Fibroblast of lung (primary cell): Measurements from ENCODE around the gene LPGAT1. TPM values are rescaled to one million over a fixed set of nuclear protein-coding genes. Genes with fewer than 3 reads are reported as not detected.

Source experiments
- DNase-seq, 2 donors: peaks; one replicate each; pipeline versions ENCODE4 v3.0.0 to v3.0.0-alpha.2; 2010; ENCODE audit warnings: low read depth in 2 of 2
- H2AFZ ChIP-seq: 2 replicates; pipeline ENCODE4 v1.5.1; 2012; ENCODE audit warnings: low read length, control low read depth, inconsistent platforms
- H3K27ac ChIP-seq: 2 replicates; pipeline ENCODE4 v1.5.1; 2011; ENCODE audit warnings: low read length, control low read depth; ENCODE audit not compliant: insufficient read depth
- H3K27me3 ChIP-seq: 2 replicates; pipeline ENCODE4 v1.5.1; 2011; ENCODE audit warnings: mild to moderate bottlenecking, low read length; ENCODE audit not compliant: control insufficient read depth, insufficient read depth
- H3K36me3 ChIP-seq: 2 replicates; pipeline ENCODE4 v1.5.1; 2011; ENCODE audit warnings: low read length; ENCODE audit not compliant: control insufficient read depth, insufficient read depth
- H3K4me1 ChIP-seq: 2 replicates; pipeline ENCODE4 v1.5.1; 2011; ENCODE audit warnings: low read length; ENCODE audit not compliant: control insufficient read depth, insufficient read depth; ENCODE audit errors: extremely low read depth
- H3K4me2 ChIP-seq: 2 replicates; pipeline ENCODE4 v1.5.1; 2011; ENCODE audit warnings: low read length, control low read depth; ENCODE audit not compliant: insufficient read depth; ENCODE audit errors: extremely low read depth
- H3K4me3 ChIP-seq, 4 experiments: fragments of 200-600 bp in 1 of 4; sonication (generic) in 1 of 4; replicated peaks in 1 of 4; 2 replicates each; pipeline ENCODE4 v1.5.1; 2011 to 2016; ENCODE audit warnings: low read length in 4 of 4, low read depth in 3 of 4, mild to moderate bottlenecking in 3 of 4, control low read depth in 2 of 4, inconsistent platforms in 1 of 4, mixed read lengths in 1 of 4; ENCODE audit not compliant: insufficient read depth in 1 of 4; ENCODE audit errors: control extremely low read depth in 1 of 4
- H3K79me2 ChIP-seq: 2 replicates; pipeline ENCODE4 v1.5.1; 2012; ENCODE audit warnings: mild to moderate bottlenecking, low read length, inconsistent platforms; ENCODE audit not compliant: control insufficient read depth, insufficient read depth
- H3K9ac ChIP-seq: 2 replicates; pipeline ENCODE4 v1.5.1; 2011; ENCODE audit warnings: mild to moderate bottlenecking, low read length, control low read depth; ENCODE audit not compliant: insufficient read depth
- H3K9me3 ChIP-seq: 2 replicates; pipeline ENCODE4 v1.5.1; 2012; ENCODE audit warnings: low read depth, low read length; ENCODE audit not compliant: control insufficient read depth, insufficient read depth
- H4K20me1 ChIP-seq: 2 replicates; pipeline ENCODE4 v1.5.1; 2011; ENCODE audit warnings: low read length; ENCODE audit not compliant: control insufficient read depth, insufficient read depth; ENCODE audit errors: extremely low read depth
- CTCF ChIP-seq, 2 donors: IDR thresholded peaks in 1 of 2; conservative IDR thresholded peaks in 1 of 2; 1 replicate in 1 of 2; 2 replicates in 1 of 2; pipeline ENCODE4 v1.5.1; 2011 to 2012; ENCODE audit warnings: low read length in 2 of 2, control low read depth in 1 of 2, inconsistent platforms in 1 of 2, low read depth in 1 of 2, mild to moderate bottlenecking in 1 of 2
- EZH2 ChIP-seq: IDR thresholded peaks from 2 replicates; pipeline ENCODE4 v1.5.1; 2012; ENCODE audit warnings: low read length, control low read depth, mild to moderate bottlenecking; ENCODE audit errors: missing control alignments
- polyA plus RNA-seq, 2 donors: library from polyadenylated mRNA; depleted of rRNA in 1 of 2; stranded (reverse) in 1 of 2; unstranded in 1 of 2; fragments of >200 nt; gene quantifications; 2 replicates each; pipeline ENCODE4 v1.2.1, GENCODE V29; 2011 to 2012; ENCODE audit warnings: missing spikeins in 1 of 2
- total RNA-seq: library from RNA; depleted of rRNA; stranded (reverse); fragments of >200 nt; gene quantifications from 2 replicates; pipeline ENCODE4 v1.2.1, GENCODE V29; 2014

Gene LPGAT1
- total and polyA plus RNA-seq, 2 donors (not counting 1 experiment from before 2014, with no cell fraction given): 20.7 to 34.7 TPM

DNA sequence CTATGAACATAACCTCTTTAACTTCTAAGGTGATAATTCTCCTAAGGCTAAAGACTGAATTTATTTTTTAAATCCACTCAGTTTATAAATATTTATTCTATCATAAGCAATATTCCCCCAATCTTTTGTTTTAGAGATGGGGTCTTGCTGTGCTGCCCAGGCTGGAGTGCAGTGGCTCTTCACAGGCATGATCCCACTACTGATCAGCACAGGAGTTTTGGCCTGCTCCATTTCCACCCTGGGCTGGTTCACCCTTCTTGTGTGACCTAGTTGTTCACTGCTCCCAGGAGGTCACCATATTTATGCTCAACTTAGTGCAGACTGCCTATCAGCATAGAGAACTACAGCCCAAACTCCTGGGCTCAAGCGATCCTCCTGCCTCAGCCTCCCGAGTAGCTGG lies 38.6 kb downstream of the LPGAT1 start:
- TF ChIP-seq EZH2 (no peak), CTCF (conservative IDR thresholded peaks at IDR 0.05 in 1 of 2, IDR thresholded peaks at IDR 0.05 in 1 of 2; ENCODE audit: low read depth in 1 of 2, low read length in 2 of 2) (no peak)
- Histone ChIP-seq H2AFZ (no peak overlapping the region), H3K9ac (no peak overlapping the region), H3K4me2 (no peak overlapping the region), H3K27ac (no peak overlapping the region), H3K4me3 (no peak overlapping the region), H3K9me3 (no peaks in the 10 kb centered on the region), H3K4me1 (no peaks in the 10 kb centered on the region), H3K27me3 (no peaks in the 10 kb centered on the region), H3K79me2 (no peaks in the 10 kb centered on the region), H4K20me1 (no peaks in the 10 kb centered on the region), H3K36me3 (no peaks in the 10 kb centered on the region)
- no peak for DNase-seq

DNA sequence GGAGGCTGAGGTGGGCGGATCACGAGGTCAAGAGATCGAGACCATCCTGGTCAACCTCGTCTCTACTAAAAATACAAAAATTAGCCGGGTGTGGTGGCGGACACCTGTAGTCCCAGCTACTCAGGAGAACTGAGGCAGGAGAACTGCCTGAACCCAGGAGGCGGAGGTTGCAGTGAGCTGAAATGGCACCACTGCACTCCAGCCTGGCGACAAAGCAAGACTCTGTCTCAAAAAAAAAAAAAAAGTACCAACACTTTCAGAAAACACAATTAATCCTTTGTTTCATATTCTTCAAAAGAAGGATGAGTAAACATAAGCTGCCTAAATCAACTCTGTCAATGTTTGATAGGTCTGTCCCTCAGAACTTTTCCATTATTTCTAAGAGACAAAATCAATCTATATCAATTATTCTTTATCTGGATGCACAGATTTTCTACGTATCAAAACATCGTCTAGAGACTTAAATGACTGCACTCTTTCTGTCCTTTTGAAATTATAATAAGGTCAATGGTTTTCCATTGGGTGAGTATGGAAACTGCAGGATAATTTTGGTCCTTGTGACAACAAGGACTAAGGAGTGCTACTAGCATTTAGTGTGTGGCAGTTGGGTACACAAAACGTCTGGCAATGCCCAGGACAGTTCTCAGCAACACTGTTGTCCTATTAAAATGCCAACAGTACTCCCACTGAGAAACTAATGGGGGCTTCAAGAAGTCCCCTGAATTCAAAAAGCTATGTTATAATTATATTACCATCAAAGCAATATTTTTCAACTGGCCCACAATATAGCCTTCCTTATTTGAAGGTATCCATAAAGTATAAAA lies 40.7 kb downstream of the LPGAT1 start:
- no peaks in the 10 kb centered on the region for H3K36me3 ChIP-seq
- no peaks in the 10 kb centered on the region for H4K20me1 ChIP-seq
- no peak overlapping the region for H2AFZ ChIP-seq
- no peaks in the 10 kb centered on the region for H3K4me1 ChIP-seq
- no peak overlapping the region for H3K4me3 ChIP-seq
- no peaks in the 10 kb centered on the region for H3K27me3 ChIP-seq
- no peaks in the 10 kb centered on the region for H3K79me2 ChIP-seq
- H3K27ac ChIP-seq: no peak overlapping the region
- H3K4me2 ChIP-seq: no peak overlapping the region
- no peak overlapping the region for H3K9ac ChIP-seq
- H3K9me3 ChIP-seq: no peaks in the 10 kb centered on the region
- TF ChIP-seq EZH2: no peak
- no peak for TF ChIP-seq CTCF (conservative IDR thresholded peaks at IDR 0.05 in 1 of 2, IDR thresholded peaks at IDR 0.05 in 1 of 2; ENCODE audit: low read depth in 1 of 2, low read length in 2 of 2)
- no peak for DNase-seq

DNA sequence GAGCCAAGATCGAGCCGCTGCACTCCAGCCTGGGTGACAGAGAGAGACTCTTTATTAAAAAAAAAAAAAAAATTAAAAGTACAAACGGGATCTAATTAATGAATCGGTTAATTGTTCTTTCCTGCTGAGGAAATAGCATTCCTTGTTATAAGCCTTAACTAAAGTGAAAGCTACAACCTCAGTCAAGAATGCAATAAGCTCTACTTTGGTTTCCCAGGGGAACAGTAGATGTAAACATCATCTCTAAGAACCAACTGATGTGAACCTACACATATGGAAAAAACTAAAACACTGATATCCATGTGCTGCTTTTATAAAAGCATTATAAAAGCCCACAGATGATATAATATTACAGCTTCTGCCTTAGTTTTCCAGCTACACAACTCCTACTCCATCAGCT lies 41.9 kb downstream of the LPGAT1 start:
- no peaks in the 10 kb centered on the region for H3K27me3 ChIP-seq
- no peak overlapping the region for H3K4me3 ChIP-seq
- H3K79me2 ChIP-seq: no peaks in the 10 kb centered on the region
- no peak overlapping the region for H3K4me2 ChIP-seq
- DNase-seq: peak in 1 of 2 donors; percentile 47
- H3K4me1 ChIP-seq: no peaks in the 10 kb centered on the region
- no peak overlapping the region for H2AFZ ChIP-seq
- H3K9ac ChIP-seq: no peak overlapping the region
- H3K27ac ChIP-seq: no peak overlapping the region
- H3K9me3 ChIP-seq: no peaks in the 10 kb centered on the region
- H3K36me3 ChIP-seq: no peaks in the 10 kb centered on the region
- no peaks in the 10 kb centered on the region for H4K20me1 ChIP-seq
- TF ChIP-seq EZH2 (no peak), CTCF (conservative IDR thresholded peaks at IDR 0.05 in 1 of 2, IDR thresholded peaks at IDR 0.05 in 1 of 2; ENCODE audit: low read depth in 1 of 2, low read length in 2 of 2) (no peak)
